Mammary epithelial cell (primary cell): ENCODE results near the gene AP2A2.

Source experiments
- CTCF ChIP-seq, 2 donors: IDR thresholded peaks in 1 of 2; conservative IDR thresholded peaks in 1 of 2; 2 replicates each; pipeline ENCODE4 v1.5.1; 2011 to 2012; ENCODE audit warnings: inconsistent platforms in 2 of 2, low read length in 2 of 2, mild to moderate bottlenecking in 2 of 2, control low read depth in 1 of 2, low read depth in 1 of 2; ENCODE audit not compliant: insufficient read depth in 1 of 2; ENCODE audit errors: extremely low read depth in 1 of 2
- EZH2 ChIP-seq: IDR thresholded peaks from 2 replicates; pipeline ENCODE4 v1.6.1; 2012; ENCODE audit warnings: low read length, inconsistent platforms, borderline replicate concordance

- no peak for TF ChIP-seq CTCF (conservative IDR thresholded peaks at IDR 0.05 in 1 of 2, IDR thresholded peaks at IDR 0.05 in 1 of 2; ENCODE audit: extremely low read depth in 1 of 2, insufficient read depth in 1 of 2, low read depth in 1 of 2, low read length in 2 of 2)
- TF ChIP-seq EZH2: no peak
These were observed 101.2 kb downstream of the AP2A2 start for GRCh38 chr11:1026641-1027482.
